Measurements from ENCODE around the gene PCDH7. TPM values are rescaled to one million over a fixed set of nuclear protein-coding genes. Genes with fewer than 3 reads are reported as not detected.

Gene PCDH7, protein sequence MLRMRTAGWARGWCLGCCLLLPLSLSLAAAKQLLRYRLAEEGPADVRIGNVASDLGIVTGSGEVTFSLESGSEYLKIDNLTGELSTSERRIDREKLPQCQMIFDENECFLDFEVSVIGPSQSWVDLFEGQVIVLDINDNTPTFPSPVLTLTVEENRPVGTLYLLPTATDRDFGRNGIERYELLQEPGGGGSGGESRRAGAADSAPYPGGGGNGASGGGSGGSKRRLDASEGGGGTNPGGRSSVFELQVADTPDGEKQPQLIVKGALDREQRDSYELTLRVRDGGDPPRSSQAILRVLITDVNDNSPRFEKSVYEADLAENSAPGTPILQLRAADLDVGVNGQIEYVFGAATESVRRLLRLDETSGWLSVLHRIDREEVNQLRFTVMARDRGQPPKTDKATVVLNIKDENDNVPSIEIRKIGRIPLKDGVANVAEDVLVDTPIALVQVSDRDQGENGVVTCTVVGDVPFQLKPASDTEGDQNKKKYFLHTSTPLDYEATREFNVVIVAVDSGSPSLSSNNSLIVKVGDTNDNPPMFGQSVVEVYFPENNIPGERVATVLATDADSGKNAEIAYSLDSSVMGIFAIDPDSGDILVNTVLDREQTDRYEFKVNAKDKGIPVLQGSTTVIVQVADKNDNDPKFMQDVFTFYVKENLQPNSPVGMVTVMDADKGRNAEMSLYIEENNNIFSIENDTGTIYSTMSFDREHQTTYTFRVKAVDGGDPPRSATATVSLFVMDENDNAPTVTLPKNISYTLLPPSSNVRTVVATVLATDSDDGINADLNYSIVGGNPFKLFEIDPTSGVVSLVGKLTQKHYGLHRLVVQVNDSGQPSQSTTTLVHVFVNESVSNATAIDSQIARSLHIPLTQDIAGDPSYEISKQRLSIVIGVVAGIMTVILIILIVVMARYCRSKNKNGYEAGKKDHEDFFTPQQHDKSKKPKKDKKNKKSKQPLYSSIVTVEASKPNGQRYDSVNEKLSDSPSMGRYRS (N-terminal part only)
- 10 to 100 TPM; 23.4 to 40.5 (median 31.9) TPM for polyA plus RNA-seq (ENCODE audit: insufficient read length in 10 of 10)
- long read RNA-seq, donor 1, full-length matches to known transcripts: 15 of 15 reads
- long read RNA-seq, donor 1, partial matches to known transcripts: 0 of 15 reads
- long read RNA-seq, donor 1, other reads (novel, unspliced or antisense): 0 of 15 reads
- long read RNA-seq, donor 2, full-length matches to known transcripts: 10 of 10 reads
- long read RNA-seq, donor 2, partial matches to known transcripts: 0 of 10 reads
- long read RNA-seq, donor 2, other reads (novel, unspliced or antisense): 0 of 10 reads
- long read RNA-seq, donor 3: 0 reads
- long read RNA-seq, donor 4, full-length matches to known transcripts: 5 of 11 reads
- long read RNA-seq, donor 4, partial matches to known transcripts: 6 of 11 reads
- long read RNA-seq, donor 4, other reads (novel, unspliced or antisense): 0 of 11 reads
- long read RNA-seq, donor 5, full-length matches to known transcripts: 13 of 13 reads
- long read RNA-seq, donor 5, partial matches to known transcripts: 0 of 13 reads
- long read RNA-seq, donor 5, other reads (novel, unspliced or antisense): 0 of 13 reads
- long read RNA-seq, donor 6, full-length matches to known transcripts: 20 of 25 reads
- long read RNA-seq, donor 6, partial matches to known transcripts: 5 of 25 reads
- long read RNA-seq, donor 6, other reads (novel, unspliced or antisense): 0 of 25 reads
- long read RNA-seq, donor 7, full-length matches to known transcripts: 8 of 8 reads
- long read RNA-seq, donor 7, partial matches to known transcripts: 0 of 8 reads
- long read RNA-seq, donor 7, other reads (novel, unspliced or antisense): 0 of 8 reads
- long read RNA-seq, donor 8, full-length matches to known transcripts: 4 of 4 reads
- long read RNA-seq, donor 8, partial matches to known transcripts: 0 of 4 reads
- long read RNA-seq, donor 8, other reads (novel, unspliced or antisense): 0 of 4 reads
- long read RNA-seq, donor 9, full-length matches to known transcripts: 3 of 3 reads
- long read RNA-seq, donor 9, partial matches to known transcripts: 0 of 3 reads
- long read RNA-seq, donor 9, other reads (novel, unspliced or antisense): 0 of 3 reads

DNA sequence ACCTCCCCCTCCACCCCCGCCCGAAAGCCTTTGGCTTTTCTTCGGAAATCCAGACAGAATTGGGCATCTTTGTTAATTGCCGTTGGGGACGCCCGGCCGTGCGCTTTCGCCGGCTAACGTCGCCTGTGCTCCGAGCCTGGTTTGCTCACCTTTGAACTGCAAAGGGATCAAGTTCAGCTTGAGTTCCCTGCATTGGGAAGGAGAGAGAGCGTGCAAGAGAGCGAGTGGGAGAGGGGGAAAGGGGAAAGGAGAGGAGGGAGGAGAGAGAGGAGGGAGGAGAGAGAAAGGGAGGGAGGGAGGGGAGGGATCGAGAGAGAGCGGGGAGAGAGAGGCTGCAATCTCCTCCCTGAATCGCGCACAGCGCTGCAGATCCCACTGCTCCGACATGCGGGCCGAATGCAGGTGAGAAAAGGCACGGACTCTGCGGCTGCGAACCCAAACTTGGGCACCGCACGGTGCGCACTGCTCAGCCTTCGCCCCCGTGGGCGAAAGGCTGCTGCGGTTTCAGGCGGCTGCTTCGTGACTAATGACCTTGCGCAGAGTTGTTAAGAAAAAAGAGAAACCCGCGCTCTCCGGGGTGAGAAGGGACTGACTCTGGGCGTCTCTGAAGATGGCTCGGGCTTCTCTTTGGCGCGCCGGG, at the start of gene PCDH7:
Gene PCDH7 (plus strand): TSS at position 349 of the 640 bp plus-strand sequence. CDS start 1,054 bp downstream, outside the sequence.
- DNase-seq: peak; percentile 78 to 96 (median 88)

DNA sequence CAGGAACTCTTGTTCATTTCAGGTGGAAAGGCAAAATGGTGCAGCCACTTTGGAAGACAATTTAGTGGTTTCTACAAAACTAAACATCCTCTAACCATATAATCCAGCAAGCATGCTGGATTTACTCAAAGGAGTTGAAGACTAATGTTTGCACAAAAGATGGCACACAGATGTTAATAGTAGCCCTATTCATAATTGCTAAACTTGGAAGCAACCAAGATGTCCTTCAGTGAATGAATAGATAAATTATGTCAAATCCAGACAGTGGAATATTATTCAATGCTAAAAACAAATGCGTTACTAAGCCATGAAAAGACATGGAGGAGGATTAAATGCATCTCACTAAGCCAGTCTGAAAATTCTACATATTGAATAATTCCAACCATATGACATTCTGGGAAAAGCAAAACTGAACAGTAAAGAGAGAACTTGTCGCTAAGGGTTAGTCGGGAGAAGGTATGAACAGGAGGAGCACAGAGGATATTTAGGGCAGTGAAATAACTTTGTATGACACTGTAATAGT, 48.2 kb upstream of the PCDH7 start:
- no peak for DNase-seq

DNA sequence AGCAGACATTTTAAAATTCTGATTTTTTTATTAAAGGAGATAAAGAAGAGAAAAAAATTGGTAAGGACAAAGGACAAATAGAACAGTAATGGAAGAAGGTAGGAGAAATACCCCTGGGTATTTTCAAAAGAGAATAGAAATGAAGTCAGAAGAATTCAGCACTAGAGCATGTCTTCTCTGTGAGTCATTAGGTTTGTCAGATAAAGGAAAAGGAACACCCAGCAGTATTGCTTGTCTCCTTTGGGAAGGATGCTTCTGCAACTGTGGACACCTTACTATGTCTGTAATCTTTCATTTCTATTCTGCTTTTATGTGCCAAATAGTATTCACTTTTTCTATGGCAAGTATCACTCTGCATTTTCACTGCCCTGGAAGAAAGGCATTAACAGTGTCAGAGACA, 24.0 kb upstream of the PCDH7 start:
- DNase-seq: no peak

DNA sequence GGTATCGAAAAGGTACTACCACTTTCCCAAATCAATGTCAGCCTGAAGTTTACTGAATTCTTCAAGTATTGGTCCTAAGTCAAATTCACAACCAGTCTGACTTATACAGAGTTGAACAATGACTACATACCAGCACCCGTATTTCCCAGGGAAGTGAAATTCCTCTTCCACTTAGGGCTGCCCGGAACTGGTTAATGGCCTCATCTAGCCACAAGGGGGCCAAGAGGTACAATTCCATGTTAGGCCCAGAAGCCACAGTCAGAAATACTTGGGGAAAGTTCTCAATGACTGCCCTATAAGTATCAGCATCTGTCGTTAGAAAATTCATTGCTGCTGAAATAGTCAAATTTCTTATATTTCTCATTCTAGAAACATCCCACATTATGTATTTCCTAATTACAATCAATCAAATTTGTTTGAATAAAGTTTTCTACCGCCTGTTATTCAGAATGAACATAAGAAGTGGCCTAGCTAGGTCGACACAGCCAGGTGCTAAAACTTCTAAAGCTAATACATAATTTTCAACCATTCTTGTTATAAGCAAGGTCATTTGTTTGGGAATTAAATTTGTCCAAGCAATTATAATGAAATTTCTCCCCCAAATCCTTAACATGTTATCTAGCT, 5.6 kb upstream of the PCDH7 start:
- peak in 1 of 3 donors; percentile 52 for DNase-seq

DNA sequence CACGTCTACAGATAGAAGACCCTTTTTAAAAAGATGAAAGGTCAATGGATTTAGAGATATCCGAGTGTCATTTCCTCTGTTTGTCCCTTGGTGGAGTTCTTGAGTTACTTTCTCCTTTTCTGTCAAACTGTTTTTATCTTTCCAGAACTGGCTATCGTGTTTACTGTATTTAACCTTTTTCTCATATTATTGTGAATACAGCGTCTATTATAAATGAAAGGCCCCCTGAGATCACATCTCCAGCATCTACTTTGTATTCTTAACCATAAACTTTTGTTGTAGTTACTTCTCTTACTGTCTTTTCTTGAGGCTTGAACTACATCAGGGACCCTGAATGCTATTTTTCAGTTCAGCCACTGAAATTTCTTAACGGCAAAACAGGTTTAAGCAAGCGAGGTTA, 4.0 kb upstream of the PCDH7 start:
- peak in 1 of 3 donors; percentile 79 for DNase-seq

DNA sequence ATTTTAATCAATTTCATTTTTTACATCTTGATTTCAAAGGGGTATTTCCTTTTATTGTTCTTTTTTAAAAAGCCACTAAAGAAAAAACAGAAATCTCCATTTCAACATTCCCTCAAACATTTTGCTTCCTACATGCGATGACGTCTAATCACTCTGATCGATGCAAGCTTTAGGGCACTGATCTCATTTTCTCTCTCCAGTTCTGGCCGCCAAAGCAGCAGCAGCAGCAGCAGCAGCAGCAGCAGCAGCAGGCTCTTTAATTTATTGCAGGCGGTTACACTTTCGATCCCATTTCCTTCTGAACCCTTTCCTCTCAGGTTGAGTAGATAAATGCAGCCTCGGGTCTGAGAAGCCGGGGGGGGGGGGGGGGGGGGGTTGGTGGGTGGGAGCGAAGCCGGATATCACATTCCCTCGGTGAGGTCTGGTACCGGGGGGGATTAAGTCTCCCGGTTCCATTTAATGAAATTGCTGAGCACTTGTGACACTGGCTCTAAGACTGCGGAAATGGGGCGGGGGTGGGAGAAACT, 3.4 kb upstream of the PCDH7 start:
- peak in 1 of 3 donors; percentile 72 for DNase-seq

DNA sequence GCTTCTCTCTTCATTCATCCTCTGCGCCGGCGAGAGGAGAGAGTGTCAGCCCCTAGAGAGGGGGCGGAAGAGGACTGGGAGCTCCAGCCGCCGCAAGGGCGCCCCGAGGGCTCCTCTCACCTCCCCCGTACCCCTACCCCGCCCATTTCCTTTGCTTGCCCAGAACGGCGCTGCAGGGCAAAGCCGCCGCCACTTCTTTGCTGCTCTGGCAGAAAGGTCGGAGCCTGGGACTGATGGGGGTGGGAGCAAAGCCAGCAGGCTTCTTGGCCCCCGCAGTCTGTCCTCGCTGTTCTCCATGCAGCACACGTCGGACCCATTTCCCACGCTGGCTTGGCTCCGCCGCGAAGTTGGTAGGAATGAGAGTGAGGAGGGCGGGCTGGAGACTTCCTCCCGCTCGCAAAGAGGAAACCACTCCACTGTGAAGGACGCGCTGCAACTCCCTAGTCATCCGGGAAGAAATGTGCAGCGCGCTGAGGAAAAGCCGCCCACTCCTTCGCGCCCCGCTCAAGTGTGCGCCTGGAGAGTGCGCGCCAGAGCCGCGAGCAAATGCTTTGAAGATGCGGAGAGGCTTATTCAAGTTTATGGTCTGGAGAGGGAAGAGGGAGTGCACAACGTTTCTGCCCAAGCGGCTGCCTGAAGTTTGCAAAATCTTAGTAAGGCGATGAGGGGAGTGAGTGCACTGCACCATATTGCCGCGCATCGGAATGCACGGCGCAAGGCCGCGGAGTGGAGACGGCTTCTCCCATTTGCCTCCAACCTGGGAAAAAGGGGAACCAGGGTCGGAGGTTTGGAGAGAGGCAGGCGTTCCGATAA, 2.8 kb upstream of the PCDH7 start:
- peak in 2 of 3 donors; percentile 75 to 94 for DNase-seq

DNA sequence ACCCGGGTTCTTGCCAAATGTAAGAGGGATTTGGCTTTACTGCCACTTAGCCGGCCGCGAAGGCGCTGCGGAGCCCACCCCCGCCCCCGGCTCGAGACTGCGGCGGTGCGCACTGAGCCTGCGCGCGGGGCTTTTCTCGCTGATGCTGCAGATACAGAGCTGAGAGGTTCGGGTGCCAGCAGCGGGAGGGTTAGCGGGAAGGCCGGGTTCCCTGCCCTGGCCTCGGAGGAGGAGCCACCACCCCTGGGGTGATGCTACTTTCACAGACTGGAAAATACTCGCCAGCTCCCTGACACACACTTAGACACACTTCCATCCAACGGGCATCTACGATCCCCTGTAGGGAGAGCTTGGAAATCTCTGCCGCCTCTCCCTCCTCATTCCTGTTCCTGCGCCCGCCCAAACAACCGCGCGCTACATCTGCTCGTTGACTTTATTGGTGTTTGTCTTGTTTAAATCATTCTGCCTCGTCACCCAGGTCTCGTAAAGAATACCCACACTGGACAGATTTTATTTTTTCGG, 2.1 kb upstream of the PCDH7 start:
- DNase-seq: peak in 2 of 3 donors; percentile 69 to 85

DNA sequence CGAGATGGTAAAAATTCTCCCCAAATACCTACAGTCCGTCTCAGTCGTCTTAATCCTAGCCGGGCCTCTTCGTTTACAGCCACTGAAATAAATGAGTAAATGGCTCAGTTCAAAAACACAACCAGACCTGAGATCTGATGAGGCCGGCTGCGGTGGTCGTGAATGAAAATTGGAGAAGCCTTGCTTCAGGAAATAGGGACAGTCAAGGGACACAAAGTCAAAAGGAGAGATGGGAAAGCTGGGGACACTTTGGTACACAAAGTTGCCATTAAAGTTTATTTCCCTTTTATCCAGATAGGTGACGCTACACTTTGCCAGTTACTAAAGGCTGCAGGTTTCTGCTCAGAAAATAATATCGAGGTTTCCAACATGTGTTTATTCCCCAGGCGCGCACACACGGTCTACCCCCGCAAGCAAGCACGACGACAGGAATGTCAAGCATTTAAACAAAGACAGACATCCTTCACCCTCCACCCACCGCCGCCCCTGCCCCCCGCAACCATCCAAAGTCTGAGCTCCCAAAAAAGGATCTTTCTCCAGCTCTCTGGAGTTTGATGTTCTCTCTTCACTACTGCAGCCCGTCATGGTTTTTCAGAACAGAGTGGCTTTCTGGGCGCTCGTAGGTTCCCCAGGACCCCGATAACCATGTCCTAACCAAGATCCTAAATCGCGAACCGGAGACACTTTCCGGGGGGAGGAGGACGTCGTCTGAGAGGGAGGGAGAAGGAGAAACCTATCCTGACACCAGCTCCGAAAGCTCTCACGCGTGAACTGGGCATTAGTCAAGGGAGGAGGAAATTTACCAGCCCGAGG, 1.3 kb upstream of the PCDH7 start:
- peak in 1 of 3 donors; percentile 83 for DNase-seq

DNA sequence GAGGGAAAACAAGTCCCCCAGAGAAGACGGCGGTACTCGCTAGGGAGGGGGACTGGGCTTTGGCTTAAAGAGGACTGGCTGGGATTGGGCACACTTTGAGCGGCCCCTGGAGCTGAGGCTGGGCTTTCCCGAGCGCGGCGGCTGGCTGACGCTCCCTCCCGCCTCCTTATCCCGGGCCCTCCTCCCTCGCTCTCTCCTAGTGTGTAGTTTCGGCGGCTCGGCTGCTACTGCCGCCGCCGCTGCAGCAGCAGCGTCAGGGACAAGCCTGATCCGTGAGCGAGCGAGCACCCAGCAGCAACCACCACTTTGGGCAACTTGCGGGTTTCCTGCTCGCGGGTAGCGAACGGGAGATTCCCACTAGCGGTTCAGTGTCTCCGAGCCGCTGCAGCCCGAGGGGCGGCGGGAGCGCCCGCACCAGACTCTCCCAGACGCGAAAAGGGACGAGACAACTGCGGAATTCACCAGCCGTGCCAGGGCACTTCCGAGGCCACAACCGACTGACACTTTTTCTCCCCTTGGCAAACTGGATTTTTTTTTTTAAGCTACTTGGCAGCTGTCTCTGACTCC, 632 bp upstream of the PCDH7 start:
- peak; percentile 69 to 93 (median 79) for DNase-seq

DNA sequence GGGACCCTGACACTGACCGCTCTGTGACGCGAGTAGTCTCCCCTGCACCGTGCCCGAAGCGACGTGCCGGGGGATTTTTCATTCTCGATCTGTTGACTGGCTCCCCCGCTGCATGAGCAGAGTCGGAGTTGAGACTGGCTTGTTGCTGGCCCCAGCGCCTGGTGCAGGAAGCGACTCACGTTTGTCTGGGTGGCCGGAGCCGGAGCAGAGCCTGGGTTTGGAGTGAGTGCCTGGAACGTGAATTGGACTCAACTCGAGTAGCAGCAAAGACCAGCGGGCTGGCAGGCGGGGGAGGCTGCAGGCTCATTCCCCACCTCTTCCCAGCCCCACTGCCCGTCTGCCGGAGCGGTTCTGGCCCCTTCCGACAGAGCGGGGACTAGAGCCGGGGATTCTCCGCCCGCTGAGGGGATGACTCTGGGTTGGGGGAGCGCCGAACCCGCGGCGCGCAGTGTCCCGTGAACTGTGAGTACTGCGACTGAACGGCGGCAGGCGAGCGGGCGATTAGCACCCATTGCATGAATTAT, 554 bp downstream of the PCDH7 start:
- DNase-seq: peak in 1 of 3 donors; percentile 89

DNA sequence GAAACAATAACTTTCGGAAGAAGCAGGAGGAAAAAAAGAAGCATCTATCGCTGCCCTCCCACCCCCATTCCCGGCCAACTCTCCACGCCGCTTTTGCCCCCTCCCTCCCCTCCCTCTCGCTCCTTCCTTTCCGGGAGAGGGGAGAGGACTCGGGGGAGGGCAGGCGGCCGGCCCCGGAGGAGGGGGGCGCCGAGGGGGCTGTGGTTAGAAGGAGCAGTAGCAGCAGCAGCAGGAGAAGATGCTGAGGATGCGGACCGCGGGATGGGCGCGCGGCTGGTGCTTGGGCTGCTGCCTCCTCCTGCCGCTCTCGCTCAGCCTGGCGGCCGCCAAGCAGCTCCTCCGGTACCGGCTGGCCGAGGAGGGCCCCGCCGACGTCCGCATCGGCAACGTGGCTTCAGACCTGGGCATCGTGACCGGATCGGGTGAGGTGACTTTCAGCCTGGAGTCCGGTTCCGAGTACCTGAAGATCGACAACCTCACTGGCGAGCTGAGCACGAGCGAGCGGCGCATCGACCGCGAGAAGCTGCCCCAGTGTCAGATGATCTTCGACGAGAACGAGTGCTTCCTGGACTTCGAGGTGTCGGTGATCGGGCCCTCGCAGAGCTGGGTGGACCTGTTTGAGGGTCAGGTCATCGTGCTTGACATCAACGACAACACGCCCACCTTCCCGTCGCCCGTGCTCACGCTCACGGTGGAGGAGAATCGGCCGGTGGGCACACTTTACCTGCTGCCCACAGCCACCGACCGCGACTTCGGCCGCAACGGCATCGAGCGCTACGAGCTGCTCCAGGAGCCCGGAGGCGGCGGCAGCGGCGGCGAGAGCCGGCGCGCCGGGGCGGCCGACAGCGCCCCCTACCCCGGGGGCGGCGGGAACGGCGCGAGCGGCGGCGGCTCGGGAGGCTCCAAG, 1.3 kb downstream of the PCDH7 start:
- DNase-seq: peak in 1 of 3 donors; percentile 86

DNA sequence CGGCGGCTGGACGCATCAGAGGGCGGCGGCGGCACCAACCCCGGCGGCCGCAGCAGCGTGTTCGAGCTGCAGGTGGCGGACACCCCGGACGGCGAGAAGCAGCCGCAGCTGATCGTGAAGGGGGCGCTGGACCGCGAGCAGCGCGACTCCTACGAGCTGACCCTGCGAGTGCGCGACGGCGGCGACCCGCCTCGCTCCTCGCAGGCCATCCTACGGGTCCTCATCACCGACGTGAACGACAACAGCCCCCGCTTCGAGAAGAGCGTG, 1.9 kb downstream of the PCDH7 start:
- peak in 1 of 3 donors; percentile 84 for DNase-seq

DNA sequence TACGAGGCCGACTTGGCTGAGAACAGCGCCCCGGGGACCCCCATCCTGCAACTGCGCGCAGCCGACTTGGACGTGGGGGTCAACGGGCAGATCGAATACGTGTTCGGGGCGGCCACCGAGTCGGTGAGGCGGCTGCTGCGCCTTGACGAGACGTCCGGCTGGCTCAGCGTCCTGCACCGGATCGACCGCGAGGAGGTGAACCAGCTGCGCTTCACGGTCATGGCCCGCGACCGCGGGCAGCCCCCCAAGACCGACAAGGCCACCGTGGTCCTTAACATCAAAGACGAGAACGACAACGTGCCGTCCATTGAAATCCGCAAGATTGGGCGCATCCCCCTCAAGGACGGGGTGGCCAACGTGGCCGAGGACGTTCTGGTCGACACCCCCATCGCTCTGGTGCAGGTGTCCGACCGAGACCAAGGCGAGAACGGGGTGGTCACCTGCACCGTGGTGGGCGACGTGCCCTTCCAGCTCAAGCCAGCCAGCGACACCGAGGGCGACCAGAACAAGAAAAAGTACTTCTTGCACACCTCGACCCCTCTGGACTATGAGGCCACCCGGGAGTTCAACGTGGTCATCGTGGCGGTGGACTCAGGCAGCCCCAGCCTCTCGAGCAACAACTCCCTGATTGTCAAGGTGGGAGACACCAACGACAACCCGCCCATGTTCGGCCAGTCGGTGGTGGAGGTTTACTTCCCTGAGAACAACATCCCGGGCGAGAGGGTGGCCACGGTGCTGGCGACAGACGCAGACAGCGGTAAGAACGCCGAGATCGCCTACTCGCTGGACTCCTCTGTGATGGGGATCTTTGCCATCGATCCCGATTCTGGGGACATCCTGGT, 2.4 kb downstream of the PCDH7 start:
- DNase-seq: no peak
